Right lobe of liver (tissue), 6 donors: Measurements from ENCODE around the gene GALNT8. TPM values are rescaled to one million over a fixed set of nuclear protein-coding genes. Genes with fewer than 3 reads are reported as not detected.

Experiments used
- ATAC-seq, 4 donors: fragments of 200-7000 bp; cut with Tn5 transposase; one replicate each; pipeline ENCODE4 v1.9.1; 2020; ENCODE audit warnings: mild to moderate bottlenecking in 4 of 4, moderate library complexity in 4 of 4
- DNase-seq, 3 donors: peaks; one replicate each; pipeline ENCODE4 v3.0.0-alpha.2; 2020
- H3K27ac ChIP-seq, 3 donors: fragments of 200-600 bp; one replicate each; pipeline ENCODE4 v1.8.0; 2022
- H3K27me3 ChIP-seq, 2 donors: fragments of 200-600 bp; one replicate each; pipeline ENCODE4 v1.8.0; 2022
- H3K36me3 ChIP-seq, 4 donors: fragments of 200-600 bp; sonication (generic) in 1 of 4; one replicate each; pipeline versions ENCODE4 v1.5.1 to v1.8.0; 2017 to 2022; ENCODE audit warnings: control low read depth in 1 of 4
- H3K4me1 ChIP-seq, 4 donors: fragments of 200-600 bp; sonication (generic) in 1 of 4; one replicate each; pipeline versions ENCODE4 v1.5.1 to v1.8.0; 2017 to 2022; ENCODE audit warnings: control low read depth in 1 of 4
- H3K4me3 ChIP-seq, 3 donors: fragments of 200-600 bp; one replicate each; pipeline ENCODE4 v1.8.0; 2022
- H3K9me3 ChIP-seq, 4 donors: fragments of 200-600 bp; sonication (generic) in 1 of 4; one replicate each; pipeline versions ENCODE4 v1.5.1 to v1.8.0; 2017 to 2022; ENCODE audit warnings: control low read depth in 1 of 4
- CTCF ChIP-seq, 4 donors: fragments of 200-600 bp in 3 of 4; fragments of 450-650 bp in 1 of 4; IDR thresholded peaks; one replicate each; pipeline versions ENCODE4 v1.5.1 to v1.8.0; 2016 to 2022; ENCODE audit warnings: antibody characterized with exemption in 4 of 4, mild to moderate bottlenecking in 2 of 4
- POLR2A ChIP-seq: fragments of 450-650 bp; IDR thresholded peaks from one replicate; pipeline ENCODE4 v1.6.1; 2017; ENCODE audit warnings: antibody characterized with exemption, mild to moderate bottlenecking
- WGBS: methylation state at CpG from one replicate; pipeline ENCODE4 v1.1.6; 2018; ENCODE audit warnings: low coverage, low lambda C conversion rate; ENCODE audit not compliant: insufficient coverage; ENCODE audit errors: missing lambda C conversion rate; 5-methylcytosine and 5-hydroxymethylcytosine counted together
- intact Hi-C, 2 donors: fragments of 100-400 bp; cut with DNase I; formaldehyde crosslinking; loops; one replicate each; pipeline versions ENCODE4 v1.11.2 to v1.14.1; 2022
- total RNA-seq, 6 experiments: library from RNA; depleted of rRNA in 2 of 6; stranded (reverse); fragments of >200 nt in 2 of 6; fragmentation: NEBNext Ultra II Directional in 3 of 6; extraction: Animal tissue kit (Norgen Biotek cat#: 25700) in 3 of 6; gene quantifications; one replicate each; pipeline versions ENCODE4 v1.1.0 to v1.2.4, GENCODE V29; 2016 to 2023
- donor health status: DM: no; HTN: yes; CAD: no.
- donor health status: DM: no; HTN: no; CAD: no.
- donor health status: DM: no; HTN: no; CAD: no.
- donor health status: DM: no; HTN: yes; CAD: no.
- donor health status: DM: no; HTN: yes; CAD: no.

The GALNT8 gene
- total RNA-seq, 6 experiments from 2014 or later, result 0.09 to 0.37 (median 0.11) TPM; not detected in 2

- no peaks in the 10 kb centered on the region for H3K9me3 ChIP-seq
- H3K27ac ChIP-seq, result no peak overlapping the region
- no peak overlapping the region for H3K4me3 ChIP-seq
- DNase-seq (no peak), ATAC-seq (no peak)
- TF ChIP-seq POLR2A, result no peak
- no peak for TF ChIP-seq CTCF (IDR thresholded peaks at IDR 0.05)
- intact Hi-C loops, result no loop called here
- H3K4me1 ChIP-seq, result peaks cover 0 to 9% (median 4%) of the 10 kb centered on the region in 4 donors
- H3K36me3 ChIP-seq, result no peaks in the 10 kb centered on the region
- H3K27me3 ChIP-seq, result no peaks in the 10 kb centered on the region
Observed at GRCh38 chr12:4705824-4706223, 14.4 kb upstream of the GALNT8 start.

DNA sequence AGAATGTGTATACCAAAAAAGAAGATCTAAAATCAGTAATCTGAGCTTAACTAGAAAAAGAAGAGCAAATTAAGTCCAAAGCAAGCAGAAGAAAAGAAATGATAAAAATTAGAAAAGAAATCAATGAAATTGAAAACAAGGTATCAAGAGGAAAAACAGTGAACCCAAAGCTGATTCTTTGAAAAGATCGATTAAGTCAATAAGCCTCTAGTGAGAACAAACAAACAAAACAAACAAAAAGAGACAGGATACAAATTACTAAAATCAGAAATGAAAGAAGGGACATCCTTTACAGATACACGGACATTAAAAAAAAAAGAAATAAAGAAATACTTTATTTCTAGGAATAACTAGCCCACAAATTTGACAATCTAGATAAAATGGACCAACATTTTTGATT, 12.9 kb upstream of the GALNT8 start:
- TF ChIP-seq POLR2A (no peak), CTCF (IDR thresholded peaks at IDR 0.05) (no peak)
- Histone ChIP-seq H3K36me3 (no peaks in the 10 kb centered on the region), H3K4me1 (peaks cover 0 to 9% (median 4%) of the 10 kb centered on the region in 4 donors), H3K27me3 (no peaks in the 10 kb centered on the region), H3K27ac (no peak overlapping the region), H3K4me3 (peak overlapping the region in 1 of 3 donors; percentile 9), H3K9me3 (no peaks in the 10 kb centered on the region)
- ATAC-seq (peak; percentile 36 to 67 (median 55)), DNase-seq (no peak)
- intact Hi-C loops, result no loop called here
- whole genome bisulfite sequencing, result 26% methylated on average over 2 of the region's 2 CpGs

DNA sequence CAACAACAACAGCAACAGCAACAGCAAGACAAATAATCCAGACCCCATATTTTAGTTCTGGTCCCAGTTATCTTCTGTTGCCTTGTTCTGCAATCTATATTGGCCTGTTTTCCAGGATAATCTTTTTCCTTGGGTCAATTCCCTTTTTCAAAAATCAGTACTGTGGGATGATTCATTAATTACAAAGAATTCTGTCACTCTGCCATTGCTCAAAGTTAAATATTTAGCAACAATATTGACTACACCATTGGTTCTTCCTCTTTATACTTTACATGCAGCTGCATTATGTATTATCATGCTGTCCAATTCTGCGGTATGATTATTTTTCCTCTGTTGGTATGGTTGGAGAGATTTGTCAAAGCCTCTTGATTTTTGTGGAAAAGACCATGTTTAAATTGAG, 10.1 kb upstream of the GALNT8 start:
- H3K27ac ChIP-seq, result no peak overlapping the region
- DNase-seq (no peak), ATAC-seq (peak in 1 of 4 donors; percentile 56)
- peaks cover 0 to 16% (median 7%) of the 10 kb centered on the region in 4 donors for H3K4me1 ChIP-seq
- WGBS, result 93% methylated on average over 1 of the region's 1 CpG
- H3K9me3 ChIP-seq, result no peaks in the 10 kb centered on the region
- no peaks in the 10 kb centered on the region for H3K36me3 ChIP-seq
- TF ChIP-seq CTCF (IDR thresholded peaks at IDR 0.05), result no peak
- intact Hi-C loops, result no loop called here
- H3K4me3 ChIP-seq, result no peak overlapping the region
- H3K27me3 ChIP-seq, result no peaks in the 10 kb centered on the region

DNA sequence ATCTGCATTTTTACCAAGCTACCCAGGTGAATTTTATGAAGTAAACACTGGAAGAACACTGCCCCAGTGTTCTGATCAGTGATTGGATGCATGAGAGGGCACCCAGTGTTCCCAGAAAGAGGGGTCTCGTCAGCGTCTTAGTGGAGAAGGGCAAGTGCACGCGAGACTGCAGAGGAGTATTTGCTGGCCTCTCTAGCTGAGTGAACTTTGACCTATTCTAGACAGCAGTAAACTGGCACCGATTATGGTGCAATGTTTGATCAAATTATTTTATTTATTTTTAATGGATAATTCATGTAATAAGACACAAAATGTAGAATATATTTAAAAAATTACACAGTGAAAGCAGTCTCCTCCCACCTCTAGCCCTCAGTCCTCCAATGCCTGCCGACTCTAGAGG, 5.3 kb upstream of the GALNT8 start:
- 37% methylated on average over 6 of the region's 6 CpGs for WGBS
- TF ChIP-seq POLR2A (no peak), CTCF (IDR thresholded peaks at IDR 0.05) (no peak)

DNA sequence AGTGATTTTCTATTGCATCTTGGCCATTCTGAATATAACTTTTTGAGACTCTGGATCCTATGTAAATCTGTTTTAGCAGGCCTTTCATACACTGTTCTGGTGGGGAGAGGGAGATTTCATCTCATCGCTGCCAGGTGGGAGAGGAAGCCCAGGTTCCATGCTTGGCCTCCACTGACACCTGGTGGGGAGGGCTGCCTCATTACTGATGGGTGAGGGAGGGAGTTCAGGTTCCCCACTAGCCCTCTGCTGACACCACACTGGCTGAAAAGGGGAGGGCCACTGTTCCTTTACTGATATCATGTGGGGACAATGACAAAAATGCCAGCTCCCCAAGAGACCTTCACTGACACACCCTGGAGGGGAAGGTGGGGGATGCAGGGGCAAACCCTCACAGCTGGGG, 2.4 kb upstream of the GALNT8 start:
- Histone ChIP-seq H3K9me3 (no peaks in the 10 kb centered on the region), H3K4me3 (no peak overlapping the region), H3K27me3 (no peaks in the 10 kb centered on the region), H3K36me3 (no peaks in the 10 kb centered on the region), H3K4me1 (peaks cover 0 to 10% (median 4%) of the 10 kb centered on the region in 4 donors), H3K27ac (no peak overlapping the region)
- intact Hi-C loops, result no loop called here
- no peak for DNase-seq
- ATAC-seq, result peak in 1 of 4 donors; percentile 40
- TF ChIP-seq CTCF (IDR thresholded peaks at IDR 0.05) (no peak), POLR2A (no peak)
- 100% methylated on average over 1 of the region's 1 CpG for WGBS

More for the DNA sequence above, 5.3 kb upstream of the GALNT8 start:
- DNase-seq, result no peak
- Histone ChIP-seq H3K36me3 (no peaks in the 10 kb centered on the region), H3K27ac (no peak overlapping the region), H3K9me3 (no peaks in the 10 kb centered on the region), H3K4me1 (peaks cover 0 to 10% (median 4%) of the 10 kb centered on the region in 4 donors), H3K27me3 (no peaks in the 10 kb centered on the region), H3K4me3 (no peak overlapping the region)
- peak; percentile 41 to 80 (median 74) for ATAC-seq
- intact Hi-C loops, result no loop called here
